Thyroid gland (tissue), 4 donors: ENCODE data around the gene DENND4A. TPM values are rescaled to one million over a fixed set of nuclear protein-coding genes. Genes with fewer than 3 reads are reported as not detected.

Experiments used
- DNase-seq, 2 donors: peaks; one replicate each; pipeline ENCODE4 v3.0.0-alpha.2; 2019
- H3K27ac ChIP-seq, 3 donors: fragments of 200-600 bp; sonication (generic); 1 replicate in 2 of 3; 2 replicates in 1 of 3; pipeline ENCODE4 v1.5.1; 2016 to 2019; ENCODE audit warnings: mild to moderate bottlenecking in 1 of 3, moderate library complexity in 1 of 3
- H3K27me3 ChIP-seq: fragments of 200-600 bp; sonication (generic); one replicate; pipeline ENCODE4 v1.5.1; 2019
- H3K36me3 ChIP-seq, 2 donors: fragments of 200-600 bp; sonication (generic); one replicate each; pipeline ENCODE4 v1.5.1; 2016 to 2019
- H3K4me1 ChIP-seq, 2 donors: fragments of 200-600 bp; sonication (generic); one replicate each; pipeline ENCODE4 v1.5.1; 2017 to 2019
- H3K4me3 ChIP-seq, 3 donors: fragments of 200-600 bp; sonication (generic); replicated peaks in 1 of 3; 1 replicate in 2 of 3; 2 replicates in 1 of 3; pipeline ENCODE4 v1.5.1; 2016; ENCODE audit warnings: mild to moderate bottlenecking in 1 of 3
- H3K9me3 ChIP-seq: fragments of 200-600 bp; sonication (generic); one replicate; pipeline ENCODE4 v1.5.1; 2017
- CTCF ChIP-seq, 6 experiments: fragments of 200-600 bp in 3 of 6; fragments of 450-650 bp in 3 of 6; sonication (generic) in 3 of 6; IDR thresholded peaks; one replicate each; pipeline ENCODE4 v1.5.1; 2016 to 2019; ENCODE audit warnings: antibody characterized with exemption in 6 of 6, mild to moderate bottlenecking in 2 of 6, inconsistent platforms in 1 of 6, moderate library complexity in 1 of 6
- POLR2A ChIP-seq, 2 donors: fragments of 450-650 bp; IDR thresholded peaks; one replicate each; pipeline ENCODE4 v1.6.1; 2017; ENCODE audit warnings: antibody characterized with exemption in 2 of 2, mild to moderate bottlenecking in 2 of 2, moderate library complexity in 1 of 2
- WGBS, 2 donors: methylation state at CpG; one replicate each; pipeline ENCODE4 v1.1.5; 2017; 5-methylcytosine and 5-hydroxymethylcytosine counted together
- intact Hi-C: fragments of 100-400 bp; cut with DNase I; formaldehyde crosslinking; loops from one replicate; pipeline ENCODE4 v1.15.1; 2023
- total RNA-seq, 4 donors: library from RNA; depleted of rRNA; stranded (reverse); fragments of >200 nt; gene quantifications; one replicate each; pipeline ENCODE4 v1.2.3, GENCODE V29; 2016

DENND4A gene
- 10 to 100 TPM; 37.5 to 79.9 (median 45.7) TPM for total RNA-seq

DNA sequence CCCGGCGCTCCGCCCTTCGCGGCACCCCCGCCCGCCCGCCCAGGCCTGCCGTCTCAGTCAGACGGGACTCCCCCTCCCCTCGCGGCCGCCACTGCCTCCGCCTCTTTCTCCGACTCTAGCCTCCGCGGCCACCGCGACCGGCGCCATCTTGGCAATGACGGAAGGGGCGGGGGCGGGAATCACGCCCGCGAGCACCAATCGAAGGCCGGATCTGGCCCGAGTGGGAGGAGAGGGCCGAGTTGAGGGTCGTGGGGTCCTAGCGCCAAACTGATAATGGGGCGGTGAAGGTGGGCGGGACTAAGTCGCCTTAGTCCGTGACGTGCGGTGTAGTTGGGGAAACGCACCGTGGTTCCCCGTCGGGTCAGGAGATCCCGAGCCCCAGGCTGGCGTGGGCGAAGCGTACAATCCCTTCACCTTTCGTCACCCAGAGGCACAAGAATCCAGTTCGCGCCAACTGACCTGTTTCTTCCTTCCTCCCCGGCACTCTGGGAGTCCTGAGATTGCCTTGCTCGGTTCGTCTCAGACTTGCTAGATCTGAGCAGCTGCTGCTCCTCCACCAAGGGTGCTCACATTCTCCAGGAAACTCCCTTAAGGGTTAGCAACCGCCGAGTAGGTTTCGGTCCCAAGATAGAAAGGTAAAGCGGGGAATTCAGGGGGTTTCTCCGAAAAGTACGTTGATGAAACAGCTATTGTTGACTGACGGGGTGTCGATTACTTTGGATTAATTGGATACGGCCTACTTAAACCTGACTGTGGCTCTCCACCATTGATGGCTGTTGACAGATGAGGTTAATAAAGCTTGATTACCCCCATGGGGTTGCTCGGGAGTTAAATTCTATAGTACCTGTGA is at the start of gene DENND4A:
Gene DENND4A, minus strand, starts transcription at position 156 of the 850 bp plus-strand sequence. CDS start 35,843 bp downstream, outside the sequence.
- H3K27ac ChIP-seq = peak within 1 kb of the TSS; percentile 95 to 99 (median 98)
- TF ChIP-seq CTCF (IDR thresholded peaks at IDR 0.05) = no peak
- peak in 1 of 2 donors; percentile 94 for TF ChIP-seq POLR2A (IDR thresholded peaks at IDR 0.05)
- no peaks in the 10 kb centered on the region for H3K36me3 ChIP-seq
- peak; percentile 98 for DNase-seq
- H3K4me3 ChIP-seq = peak within 1 kb of the TSS; percentile 65 to 92 (median 74)
- 1 to 2% methylated on average over 32 to 42 of the region's 63 CpGs for WGBS, 2 donors
- H3K4me1 ChIP-seq = peaks cover 15 to 20% of the 10 kb centered on the region in 2 donors
- H3K27me3 ChIP-seq = no peaks in the 10 kb centered on the region
- intact Hi-C loops = no loop called here
- H3K9me3 ChIP-seq = no peaks in the 10 kb centered on the region

DNA sequence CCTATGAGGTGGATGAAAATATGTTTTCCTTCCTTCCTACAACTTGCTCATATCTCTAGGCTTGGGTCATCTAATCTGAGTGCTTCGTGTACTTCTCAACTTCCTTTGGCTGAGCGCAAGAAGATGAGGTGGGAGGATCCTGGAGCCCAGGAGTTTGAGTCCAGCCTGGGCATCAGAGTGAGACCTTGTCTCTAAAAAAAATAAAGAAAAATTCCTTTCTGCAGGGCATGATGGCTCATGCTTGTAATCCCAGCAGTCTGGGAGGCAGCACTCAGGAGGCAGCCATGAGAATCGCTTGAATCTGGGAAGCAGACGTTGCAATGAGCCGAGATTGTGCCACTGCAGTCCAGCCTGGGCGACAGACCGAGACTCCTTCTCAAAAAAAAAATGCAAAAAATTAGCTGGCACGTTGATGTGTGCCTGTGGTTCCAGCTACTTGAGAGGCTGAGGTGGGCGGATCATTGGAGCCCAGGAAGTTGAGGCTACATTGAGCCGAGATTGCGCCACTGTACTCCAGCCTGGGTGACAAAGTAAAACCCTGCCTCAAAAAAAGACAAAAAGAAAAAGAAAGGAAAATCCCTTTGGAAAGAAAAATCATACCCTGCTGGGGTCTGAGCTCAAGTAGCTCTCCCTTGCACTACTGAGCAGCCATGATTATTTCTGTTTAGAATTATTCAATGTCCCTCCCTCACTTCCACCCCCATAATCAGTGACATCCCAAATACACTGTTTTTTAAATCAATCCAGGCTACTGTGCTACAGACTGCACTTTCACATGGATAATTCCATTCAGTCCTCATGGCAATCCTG is 49.2 kb upstream of the DENND4A start:
- Histone ChIP-seq H3K36me3 (no peaks in the 10 kb centered on the region), H3K4me3 (no peak overlapping the region), H3K27me3 (no peaks in the 10 kb centered on the region), H3K9me3 (no peaks in the 10 kb centered on the region), H3K4me1 (peaks cover 29 to 48% of the 10 kb centered on the region in 2 donors), H3K27ac (peak overlapping the region; percentile 68 to 75 (median 70))
- intact Hi-C loops = no loop called here
- WGBS, 2 donors = 15 to 27% methylated on average over 11 of the region's 11 CpGs
- no peak for TF ChIP-seq CTCF (IDR thresholded peaks at IDR 0.05)
- no peak for TF ChIP-seq POLR2A (IDR thresholded peaks at IDR 0.05)
- DNase-seq = peak; percentile 91 to 93

DNA sequence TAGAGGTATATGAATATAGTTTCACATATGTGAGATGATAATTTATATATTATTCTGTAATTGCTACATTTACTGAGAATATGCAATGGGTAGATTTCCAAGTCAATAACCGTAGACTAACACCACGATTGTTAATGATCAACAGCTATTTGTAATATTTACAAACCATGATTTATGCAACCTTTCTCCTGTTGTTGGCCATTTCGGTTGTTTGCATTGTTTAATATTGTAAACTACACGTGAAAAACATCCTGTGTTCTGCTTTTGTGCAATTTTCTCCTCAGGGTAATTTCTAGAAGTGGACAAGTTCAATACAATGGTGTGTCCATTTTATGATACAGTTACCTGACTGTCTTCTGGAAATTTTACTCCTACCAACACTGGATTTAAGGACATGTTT is 47.9 kb upstream of the DENND4A start:
- H3K27me3 ChIP-seq = no peaks in the 10 kb centered on the region
- no peak for DNase-seq
- no peak overlapping the region for H3K27ac ChIP-seq
- TF ChIP-seq CTCF (IDR thresholded peaks at IDR 0.05) (no peak), POLR2A (IDR thresholded peaks at IDR 0.05) (no peak)
- no peak overlapping the region for H3K4me3 ChIP-seq
- no peaks in the 10 kb centered on the region for H3K36me3 ChIP-seq
- H3K4me1 ChIP-seq = peaks cover 39 to 50% of the 10 kb centered on the region in 2 donors
- intact Hi-C loops = no loop called here
- H3K9me3 ChIP-seq = no peaks in the 10 kb centered on the region
- 89% methylated on average over 4 of the region's 4 CpGs for WGBS, 2 donors

GRCh38 chr15:65839354-65839901 is 47.3 kb upstream of the DENND4A start:
- TF ChIP-seq POLR2A (IDR thresholded peaks at IDR 0.05) = no peak
- H3K4me1 ChIP-seq = peaks cover 43 to 56% of the 10 kb centered on the region in 2 donors
- 90% methylated on average over 5 of the region's 5 CpGs for WGBS, 2 donors
- no peaks in the 10 kb centered on the region for H3K9me3 ChIP-seq
- no peak overlapping the region for H3K27ac ChIP-seq
- DNase-seq = no peak
- H3K4me3 ChIP-seq = no peak overlapping the region
- no peaks in the 10 kb centered on the region for H3K36me3 ChIP-seq
- H3K27me3 ChIP-seq = no peaks in the 10 kb centered on the region
- intact Hi-C loops = no loop called here
